MCF 10A (cell line): ENCODE results near the gene ADD1. TPM values are rescaled to one million over a fixed set of nuclear protein-coding genes. Genes with fewer than 3 reads are reported as not detected.

Source experiments
- BruUV-seq: library from RNA; stranded (reverse); fragments of 400-500 nt; replicated peaks from 2 replicates; lab custom pipeline; 2021; lab: Mats Ljungman, UMichigan
- CTCF ChIA-PET: fragments of 300-600 bp; sonication (Branson Sonifier 250); formaldehyde crosslinking; extraction: SDS; loops from one replicate; lab custom pipeline; 2021; ENCODE audit warnings: antibody characterized with exemption, inconsistent platforms; lab: Yijun Ruan, JAX
- POLR2A ChIA-PET: fragments of 300-600, 350-650 bp; sonication (Branson Sonifier 250); formaldehyde crosslinking; extraction: SDS; loops from one replicate; lab custom pipeline; 2020; ENCODE audit warnings: antibody characterized with exemption, inconsistent platforms; lab: Yijun Ruan, JAX
- DNase-seq: peaks from one replicate; pipeline ENCODE4 v3.0.0-alpha.2; 2018; ENCODE audit not compliant: unreplicated experiment
- H3K27ac Mint-ChIP-seq: one replicate; pipeline ENCODE4 v1.8.0; 2022; ENCODE audit warnings: mild to moderate bottlenecking, low read depth, mixed read lengths; ENCODE audit not compliant: unreplicated experiment
- H3K27me3 Mint-ChIP-seq: one replicate; pipeline ENCODE4 v1.8.0; 2022; ENCODE audit warnings: mixed read lengths; ENCODE audit not compliant: insufficient read depth, unreplicated experiment
- H3K36me3 Mint-ChIP-seq: one replicate; pipeline ENCODE4 v1.8.0; 2022; ENCODE audit warnings: mild to moderate bottlenecking, moderate library complexity, mixed read lengths; ENCODE audit not compliant: insufficient read depth, unreplicated experiment
- H3K4me1 Mint-ChIP-seq: one replicate; pipeline ENCODE4 v1.8.0; 2022; ENCODE audit warnings: mixed read lengths; ENCODE audit not compliant: insufficient read depth, unreplicated experiment
- H3K4me3 Mint-ChIP-seq: one replicate; pipeline ENCODE4 v1.8.0; 2022; ENCODE audit warnings: mild to moderate bottlenecking, moderate library complexity, mixed read lengths; ENCODE audit not compliant: unreplicated experiment
- H3K9me3 Mint-ChIP-seq: one replicate; pipeline ENCODE4 v1.8.0; 2022; ENCODE audit warnings: mixed read lengths; ENCODE audit not compliant: unreplicated experiment
- CTCF ChIP-seq: fragments of 200-600 bp; IDR thresholded peaks from one replicate; pipeline ENCODE4 v1.8.0; 2022; ENCODE audit warnings: antibody characterized with exemption, mild to moderate bottlenecking; ENCODE audit not compliant: unreplicated experiment
- intact Hi-C: fragments of 100-400 bp; cut with micrococcal nuclease; formaldehyde crosslinking; loops from 2 replicates; pipeline ENCODE4 v1.14.1; 2022
- total RNA-seq: library from RNA; stranded (reverse); gene quantifications from 2 replicates; pipeline ENCODE4 v1.2.3, GENCODE V29; 2022

ADD1 gene
- total RNA-seq, 1 experiment from 2014 or later, result 131 TPM

GRCh38 chr4:2847302-2847871 is 3.7 kb downstream of the ADD1 start:
- Mint-ChIP-seq H3K9me3 (no peaks in the 10 kb centered on the region), H3K27ac (no peak overlapping the region), H3K4me1 (peaks cover 22% of the 10 kb centered on the region), H3K36me3 (peaks cover 5% of the 10 kb centered on the region), H3K27me3 (no peaks in the 10 kb centered on the region), H3K4me3 (no peak overlapping the region)
- TF ChIP-seq CTCF, result no peak
- POLR2A ChIA-PET, result interaction anchor here (0.7 to 1.5 kb wide), 2 partner anchors 84 to 88 kb away, joined by 3 to 4 read pairs; no protein-coding TSS in a partner anchor
- BruUV-seq, result no TSS peak
- intact Hi-C loops, result no loop called here
- DNase-seq, result no peak
- CTCF ChIA-PET, result interaction anchor here (1.6 kb wide), 1 partner anchor 14 kb away, joined by 5 read pairs; no protein-coding TSS in a partner anchor

- ChIA-PET CTCF (interaction anchor here (0.6 to 1.6 kb wide), 2 partner anchors 13 to 31 kb away, joined by 4 to 5 read pairs; no protein-coding TSS in a partner anchor), POLR2A (interaction anchor here (0.7 to 0.8 kb wide), 2 partner anchors 14 to 19 kb away, joined by 3 to 4 read pairs; no protein-coding TSS in a partner anchor)
- Mint-ChIP-seq H3K9me3 (no peaks in the 10 kb centered on the region), H3K4me1 (peaks cover 22% of the 10 kb centered on the region), H3K4me3 (no peak overlapping the region), H3K27me3 (no peaks in the 10 kb centered on the region), H3K27ac (no peak overlapping the region), H3K36me3 (peaks cover 10% of the 10 kb centered on the region)
- DNase-seq, result peak; percentile 26
- no peak for TF ChIP-seq CTCF
- intact Hi-C loops, result no loop called here
- no TSS peak for BruUV-seq
Measured at GRCh38 chr4:2848449-2848848, 4.8 kb downstream of the ADD1 start.

GRCh38 chr4:2849267-2850152 is 5.9 kb downstream of the ADD1 start:
- Mint-ChIP-seq H3K4me1 (peaks cover 22% of the 10 kb centered on the region), H3K4me3 (no peak overlapping the region), H3K9me3 (no peaks in the 10 kb centered on the region), H3K36me3 (peaks cover 12% of the 10 kb centered on the region), H3K27me3 (no peaks in the 10 kb centered on the region), H3K27ac (no peak overlapping the region)
- intact Hi-C loops, result no loop called here
- POLR2A ChIA-PET, result interaction anchor here (0.8 to 1.0 kb wide), 2 partner anchors 11 to 17 kb away, joined by 3 to 4 read pairs; no protein-coding TSS in a partner anchor
- DNase-seq, result no peak
- no TSS peak for BruUV-seq
- TF ChIP-seq CTCF, result no peak
- CTCF ChIA-PET, result interaction anchor here (0.6 to 1.3 kb wide), 3 partner anchors 16 to 124 kb away, joined by 3 to 4 read pairs (median 3); no protein-coding TSS in a partner anchor
